ENCODE data around the gene ATAT1. TPM values are rescaled to one million over a fixed set of nuclear protein-coding genes. Genes with fewer than 3 reads are reported as not detected.

The ATAT1 gene
- total and polyA plus RNA-seq, 2 experiments from 2014 or later, result 12.8 to 23.0 TPM

DNA sequence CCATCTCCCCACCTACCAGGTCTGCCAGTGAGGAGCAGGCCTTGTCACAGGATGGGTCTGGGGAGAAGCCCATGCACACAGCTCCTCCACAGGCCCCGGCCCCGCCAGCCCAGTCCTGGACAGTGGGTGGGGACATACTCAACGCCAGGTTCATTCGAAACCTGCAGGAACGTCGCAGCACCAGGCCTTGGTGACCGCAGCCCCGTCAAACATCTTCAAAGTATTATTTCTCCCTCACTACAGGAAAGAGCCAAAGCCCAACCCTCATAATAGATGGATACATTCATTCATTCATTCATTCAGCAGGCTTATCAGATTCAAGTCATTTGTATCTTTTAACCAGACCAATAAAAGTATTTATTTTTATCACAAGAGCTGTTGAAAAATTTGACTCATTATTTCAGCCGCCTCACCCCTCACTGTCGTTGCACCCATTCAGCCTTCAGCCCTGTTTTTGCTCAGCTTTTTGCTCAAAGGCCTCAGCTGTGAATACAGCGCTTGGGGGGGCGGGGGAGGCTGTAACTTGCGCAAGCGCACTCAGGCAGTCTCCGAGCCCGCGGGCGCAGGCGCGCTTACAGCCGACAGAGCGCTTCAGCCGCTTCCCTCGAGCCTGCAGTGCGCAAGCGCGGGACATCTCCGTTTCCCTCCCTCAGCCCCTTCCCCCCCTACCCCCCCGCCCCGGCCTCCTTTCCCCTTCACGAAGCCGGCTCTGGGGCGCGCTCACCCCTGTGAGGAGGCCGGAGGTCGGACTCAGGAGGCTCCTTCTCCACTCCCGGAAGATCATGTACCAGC, 20.0 kb downstream of the ATAT1 start, which contains the start of gene C6orf136 (continued):
- TF ChIP-seq, protein P1, sequence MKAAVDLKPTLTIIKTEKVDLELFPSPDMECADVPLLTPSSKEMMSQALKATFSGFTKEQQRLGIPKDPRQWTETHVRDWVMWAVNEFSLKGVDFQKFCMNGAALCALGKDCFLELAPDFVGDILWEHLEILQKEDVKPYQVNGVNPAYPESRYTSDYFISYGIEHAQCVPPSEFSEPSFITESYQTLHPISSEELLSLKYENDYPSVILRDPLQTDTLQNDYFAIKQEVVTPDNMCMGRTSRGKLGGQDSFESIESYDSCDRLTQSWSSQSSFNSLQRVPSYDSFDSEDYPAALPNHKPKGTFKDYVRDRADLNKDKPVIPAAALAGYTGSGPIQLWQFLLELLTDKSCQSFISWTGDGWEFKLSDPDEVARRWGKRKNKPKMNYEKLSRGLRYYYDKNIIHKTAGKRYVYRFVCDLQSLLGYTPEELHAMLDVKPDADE (IDR thresholded peaks at IDR 0.05), result no peak
- TF ChIP-seq ZNF114 (CRISPR knock-in tag; IDR thresholded peaks at IDR 0.05) (no peak), EZH2 (IDR thresholded peaks at IDR 0.05; ENCODE audit: low read depth, unreplicated experiment) (no peak)

DNA sequence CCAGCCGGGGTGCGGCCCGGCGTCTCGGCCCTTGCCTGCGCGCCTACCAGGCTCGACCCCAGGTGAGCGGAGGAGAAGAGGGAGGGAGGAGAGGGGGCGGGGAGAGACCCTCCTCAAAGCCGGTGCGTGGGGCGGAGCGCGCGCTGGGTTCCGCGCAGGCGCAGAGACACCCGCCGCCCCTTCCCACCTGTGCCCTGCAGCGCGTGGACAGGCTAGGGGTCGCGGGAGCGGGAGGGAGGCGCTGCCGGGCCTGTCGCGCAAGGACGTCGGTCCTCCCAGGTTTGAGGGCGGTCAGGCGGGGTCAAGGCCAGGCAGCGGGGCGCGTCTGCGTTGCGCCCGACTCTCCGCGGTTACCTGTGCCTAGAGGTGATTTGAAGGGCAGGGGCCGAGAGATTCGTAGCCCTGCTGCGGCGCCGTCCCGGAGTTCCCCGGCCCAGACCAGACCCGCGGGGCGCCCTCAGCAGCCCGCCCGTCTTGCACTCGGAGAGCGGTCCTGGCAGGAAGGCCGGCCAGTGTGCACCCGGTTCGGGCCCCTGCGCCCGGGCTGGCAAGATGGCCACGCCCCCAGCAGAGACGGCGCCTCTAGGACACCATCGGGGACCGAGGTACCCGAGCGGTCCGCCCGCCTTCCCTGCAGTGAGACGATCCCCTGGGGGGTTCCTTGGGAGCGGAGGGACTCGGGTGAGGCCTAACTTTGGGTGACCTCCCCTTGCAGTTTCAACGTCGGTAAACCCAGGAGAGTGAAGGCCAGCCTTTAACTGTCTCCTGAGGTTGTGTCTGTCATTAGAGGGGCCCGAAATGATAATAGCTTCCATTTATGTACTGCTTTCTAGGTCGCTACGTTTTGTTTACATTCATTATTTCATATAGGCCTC, 20.8 kb downstream of the ATAT1 start:
- no peaks in the 10 kb centered on the region for H3K27me3 ChIP-seq (ENCODE audit: insufficient read depth)
- H3K9me2 ChIP-seq (ENCODE audit: insufficient read depth), result no peaks in the 10 kb centered on the region
- peaks cover 30% of the 10 kb centered on the region for H3K79me2 ChIP-seq (replicated peaks; ENCODE audit: insufficient read depth)
- peaks cover 49% of the 10 kb centered on the region for H3K36me3 Mint-ChIP-seq (ENCODE audit: low read depth)
- H3K4me1 ChIP-seq (ENCODE audit: insufficient read depth), result peaks cover 17% of the 10 kb centered on the region
- H3K27me3 Mint-ChIP-seq (ENCODE audit: insufficient read depth, low read depth, poor library complexity), result peaks cover 10% of the 10 kb centered on the region
- H3K36me3 ChIP-seq (ENCODE audit: insufficient read depth), result peaks cover 9% of the 10 kb centered on the region
- TF ChIP-seq POLR2AphosphoS5 (IDR thresholded peaks at IDR 0.05; ENCODE audit: low read depth) (peak; percentile 94), REST (IDR thresholded peaks at IDR 0.05; ENCODE audit: unreplicated experiment) (no peak), CREB1 (CRISPR knock-in tag; IDR thresholded peaks at IDR 0.05; ENCODE audit: low read depth) (0 out of 2 replicates have a peak, but pooled peaks have one; percentile 16)
- 0 out of 2 replicates have a peak, but pooled peaks cover 3% of the 10 kb centered on the region for H3F3A ChIP-seq (replicated peaks; ENCODE audit: low read depth)
- peak overlapping the region; percentile 92 for H3K4me3 Mint-ChIP-seq
- ATAC-seq (peak; percentile 83), DNase-seq (ENCODE audit: low spot score) (peak; percentile 86)
- peak overlapping the region; percentile 84 for H3K27ac Mint-ChIP-seq
- H3K4me2 ChIP-seq, result peak overlapping the region; percentile 92
- peaks cover 16% of the 10 kb centered on the region for H3K4me1 Mint-ChIP-seq
- peak overlapping the region; percentile 94 for H3K4me3 ChIP-seq
- peak overlapping the region; percentile 81 for H3K27ac ChIP-seq (ENCODE audit: low read depth)
- no peaks in the 10 kb centered on the region for H3K9me3 Mint-ChIP-seq
- H2AFZ ChIP-seq, result peak overlapping the region; percentile 94
- H4K20me1 ChIP-seq (replicated peaks; ENCODE audit: insufficient read depth), result peaks cover 9% of the 10 kb centered on the region; the same call in 1 of the 2 replicates
